Liver (tissue), 9 donors: ENCODE results near the gene MIDN. TPM values are rescaled to one million over a fixed set of nuclear protein-coding genes. Genes with fewer than 3 reads are reported as not detected.
A peak's percentile ranks its signal among the peaks of the same experiment; 100 is the strongest.

ENCODE experiments used
- DNase-seq: peaks from one replicate; pipeline ENCODE4 v3.0.0-alpha.2; 2017; ENCODE audit warnings: low spot score
- H3K27ac ChIP-seq, 2 donors: one replicate each; pipeline ENCODE4 v1.7.0; 2013; ENCODE audit warnings: inconsistent platforms in 2 of 2, low read length in 2 of 2, control low read depth in 1 of 2, low read depth in 1 of 2, mild to moderate bottlenecking in 1 of 2
- H3K27me3 ChIP-seq, 4 donors: one replicate each; pipeline versions ENCODE4 v1.6.1 to v1.7.0; 2013; ENCODE audit warnings: low read length in 3 of 4, inconsistent platforms in 1 of 4, mild to moderate bottlenecking in 1 of 4, moderate library complexity in 1 of 4; ENCODE audit not compliant: control insufficient read depth in 4 of 4, insufficient read depth in 4 of 4
- H3K36me3 ChIP-seq, 4 donors: one replicate each; pipeline versions ENCODE4 v1.6.1 to v1.7.0; 2013; ENCODE audit warnings: low read length in 3 of 4, mild to moderate bottlenecking in 3 of 4, low read depth in 1 of 4, moderate library complexity in 1 of 4; ENCODE audit not compliant: control insufficient read depth in 4 of 4, insufficient read depth in 3 of 4
- H3K4me1 ChIP-seq, 4 donors: one replicate each; pipeline versions ENCODE4 v1.6.1 to v1.7.0; 2013; ENCODE audit warnings: low read length in 3 of 4, mild to moderate bottlenecking in 3 of 4, moderate library complexity in 1 of 4; ENCODE audit not compliant: control insufficient read depth in 4 of 4, insufficient read depth in 4 of 4
- H3K4me3 ChIP-seq, 3 donors: one replicate each; pipeline versions ENCODE4 v1.6.1 to v1.7.0; 2013; ENCODE audit warnings: low read length in 3 of 3, control low read depth in 1 of 3, low read depth in 1 of 3, mild to moderate bottlenecking in 1 of 3
- H3K9ac ChIP-seq, 2 donors: one replicate each; pipeline ENCODE4 v1.7.0; 2013; ENCODE audit warnings: low read length in 2 of 2, mild to moderate bottlenecking in 2 of 2, moderate library complexity in 2 of 2, control low read depth in 1 of 2, low read depth in 1 of 2
- H3K9me3 ChIP-seq, 4 donors: one replicate each; pipeline versions ENCODE4 v1.6.1 to v1.7.0; 2013; ENCODE audit warnings: low read length in 3 of 4; ENCODE audit not compliant: control insufficient read depth in 4 of 4
- CTCF ChIP-seq: fragments of 150-350 bp; IDR thresholded peaks from 2 replicates; pipeline ENCODE4 v1.5.1; 2017; ENCODE audit warnings: improper control_type of control experiment, low read depth, low read length; ENCODE audit not compliant: missing input control
- EGR1 ChIP-seq, 2 donors: IDR thresholded peaks; 2 replicates each; pipeline ENCODE4 v1.6.1; 2016 to 2018; ENCODE audit warnings: antibody characterized with exemption in 2 of 2, low read depth in 2 of 2
- FOXA1 ChIP-seq: IDR thresholded peaks from 2 replicates; pipeline ENCODE4 v1.6.1; 2016; ENCODE audit warnings: antibody characterized with exemption
- FOXA2 ChIP-seq: IDR thresholded peaks from 2 replicates; pipeline ENCODE4 v1.6.1; 2016; ENCODE audit warnings: antibody characterized with exemption
- GABPA ChIP-seq, 2 donors: IDR thresholded peaks in 1 of 2; conservative IDR thresholded peaks in 1 of 2; 2 replicates each; pipeline ENCODE4 v1.6.1; 2016; ENCODE audit warnings: antibody characterized with exemption in 2 of 2, mild to moderate bottlenecking in 1 of 2, moderate library complexity in 1 of 2
- HNF4A ChIP-seq, 2 donors: conservative IDR thresholded peaks; 2 replicates each; pipeline ENCODE4 v1.6.1; 2016; ENCODE audit warnings: antibody characterized with exemption in 2 of 2, mild to moderate bottlenecking in 2 of 2
- HNF4G ChIP-seq: IDR thresholded peaks from 2 replicates; pipeline ENCODE4 v1.6.1; 2016; ENCODE audit warnings: antibody characterized with exemption
- JUND ChIP-seq, 2 donors: IDR thresholded peaks; 2 replicates each; pipeline ENCODE4 v1.6.1; 2016; ENCODE audit warnings: antibody characterized with exemption in 2 of 2
- MAX ChIP-seq: IDR thresholded peaks from 2 replicates; pipeline ENCODE4 v1.6.1; 2016; ENCODE audit warnings: antibody characterized with exemption
- NR2F2 ChIP-seq: IDR thresholded peaks from 2 replicates; pipeline ENCODE4 v1.6.1; 2016; ENCODE audit warnings: antibody characterized with exemption
- RAD21 ChIP-seq, 2 donors: IDR thresholded peaks; 2 replicates each; pipeline ENCODE4 v1.6.1; 2016; ENCODE audit warnings: antibody characterized with exemption in 2 of 2, mild to moderate bottlenecking in 2 of 2
- REST ChIP-seq: IDR thresholded peaks from 2 replicates; pipeline ENCODE4 v1.6.1; 2016; ENCODE audit warnings: antibody characterized with exemption, mild to moderate bottlenecking
- RXRA ChIP-seq, 2 donors: IDR thresholded peaks; 2 replicates each; pipeline ENCODE4 v1.6.1; 2017 to 2018; ENCODE audit warnings: antibody characterized with exemption in 2 of 2, mild to moderate bottlenecking in 1 of 2
- SP1 ChIP-seq: IDR thresholded peaks from 2 replicates; pipeline ENCODE4 v1.6.1; 2018; ENCODE audit warnings: antibody characterized with exemption, mild to moderate bottlenecking
- TAF1 ChIP-seq: conservative IDR thresholded peaks from 2 replicates; pipeline ENCODE4 v1.6.1; 2016; ENCODE audit warnings: antibody characterized with exemption, mild to moderate bottlenecking
- YY1 ChIP-seq: IDR thresholded peaks from 2 replicates; pipeline ENCODE4 v1.6.1; 2016; ENCODE audit warnings: antibody characterized with exemption, mild to moderate bottlenecking
- ZBTB33 ChIP-seq: IDR thresholded peaks from 2 replicates; pipeline ENCODE4 v1.6.1; 2016; ENCODE audit warnings: antibody characterized with exemption
- WGBS: extraction: QIAGEN DNeasy Blood & Tissue Kit; methylation state at CpG from one replicate; pipeline ENCODE4 v1.1.7; 2013; 5-methylcytosine and 5-hydroxymethylcytosine counted together
- polyA plus RNA-seq, 2 donors: library from polyadenylated mRNA; stranded (reverse) in 1 of 2; unstranded in 1 of 2; fragments of 200-250 nt in 1 of 2; fragments of >200 nt in 1 of 2; fragmentation: Nextera tagmentation in 1 of 2; extraction: Ambion mirVana in 1 of 2; gene quantifications; one replicate each; pipeline versions ENCODE4 v1.2.1 to v1.2.3, GENCODE V29; 2013 to 2015
- total RNA-seq, 2 donors: library from RNA; depleted of rRNA; stranded (reverse); fragments of >200 nt; gene quantifications; one replicate each; pipeline ENCODE4 v1.2.3, GENCODE V29; 2014
- TF ChIP-seq, protein P1 (sequence below): IDR thresholded peaks from 2 replicates; pipeline ENCODE4 v1.6.1; 2016; ENCODE audit warnings: antibody characterized with exemption
- donor health status: healthy.
- donor health status: healthy.
- donor health status: healthy.
- donor health status: healthy.
- donor health status: healthy.

Gene MIDN
- total and polyA plus RNA-seq, 4 donors = 2.9 to 22.9 (median 11.8) TPM

- DNase-seq = no peak
- Histone ChIP-seq H3K27ac (peak overlapping the region; percentile 90 to 91), H3K9ac (peak overlapping the region; percentile 16 to 72), H3K4me3 (no peak overlapping the region), H3K27me3 (no peaks in the 10 kb centered on the region), H3K36me3 (peaks cover 10 to 17% (median 14%) of the 10 kb centered on the region in 4 donors), H3K9me3 (no peaks in the 10 kb centered on the region), H3K4me1 (peaks cover 34 to 73% (median 61%) of the 10 kb centered on the region in 4 donors)
- TF ChIP-seq HNF4G (no peak), SP1 (no peak), HNF4A (conservative IDR thresholded peaks at IDR 0.05) (no peak), RXRA (IDR thresholded peaks at IDR 0.05) (no peak), REST (no peak), NR2F2 (no peak), YY1 (no peak), TAF1 (no peak), ZBTB33 (no peak), MAX (no peak), GABPA (IDR thresholded peaks at IDR 0.05 in 1 of 2, conservative IDR thresholded peaks at IDR 0.05 in 1 of 2) (no peak), JUND (IDR thresholded peaks at IDR 0.05) (no peak), CTCF (no peak), FOXA1 (no peak), EGR1 (IDR thresholded peaks at IDR 0.05; ENCODE audit: low read depth in 2 of 2) (no peak), FOXA2 (no peak), RAD21 (IDR thresholded peaks at IDR 0.05) (no peak)
- TF ChIP-seq, protein P1, sequence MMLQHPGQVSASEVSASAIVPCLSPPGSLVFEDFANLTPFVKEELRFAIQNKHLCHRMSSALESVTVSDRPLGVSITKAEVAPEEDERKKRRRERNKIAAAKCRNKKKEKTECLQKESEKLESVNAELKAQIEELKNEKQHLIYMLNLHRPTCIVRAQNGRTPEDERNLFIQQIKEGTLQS = no peak
- 57% methylated on average over 40 of the region's 40 CpGs for WGBS
These were observed 20.1 kb downstream of the MIDN start for GRCh38 chr19:1268226-1269064.
